ENCODE results near the gene LRRC52.

DNA sequence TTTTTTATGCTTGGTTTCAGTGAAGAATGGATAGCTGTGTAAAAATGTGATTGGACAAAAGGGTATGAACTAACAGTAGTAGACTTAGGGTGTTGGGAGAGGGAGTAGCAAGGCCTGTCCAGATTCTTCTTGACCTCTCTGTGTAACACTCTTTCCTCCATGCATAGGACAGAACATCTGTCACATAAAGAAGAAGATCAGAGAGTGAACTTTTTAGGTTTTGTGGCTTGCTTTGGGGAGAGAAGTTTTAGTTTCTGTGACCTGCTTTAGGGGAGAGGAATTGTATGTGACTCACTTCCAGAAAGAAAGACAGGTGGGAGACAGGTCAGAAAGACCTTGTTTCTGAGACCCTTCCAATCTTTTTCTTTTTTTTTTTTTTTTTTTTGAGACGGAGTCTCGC is 27.3 kb upstream of the LRRC52 start:
- TF ChIP-seq, protein P1, sequence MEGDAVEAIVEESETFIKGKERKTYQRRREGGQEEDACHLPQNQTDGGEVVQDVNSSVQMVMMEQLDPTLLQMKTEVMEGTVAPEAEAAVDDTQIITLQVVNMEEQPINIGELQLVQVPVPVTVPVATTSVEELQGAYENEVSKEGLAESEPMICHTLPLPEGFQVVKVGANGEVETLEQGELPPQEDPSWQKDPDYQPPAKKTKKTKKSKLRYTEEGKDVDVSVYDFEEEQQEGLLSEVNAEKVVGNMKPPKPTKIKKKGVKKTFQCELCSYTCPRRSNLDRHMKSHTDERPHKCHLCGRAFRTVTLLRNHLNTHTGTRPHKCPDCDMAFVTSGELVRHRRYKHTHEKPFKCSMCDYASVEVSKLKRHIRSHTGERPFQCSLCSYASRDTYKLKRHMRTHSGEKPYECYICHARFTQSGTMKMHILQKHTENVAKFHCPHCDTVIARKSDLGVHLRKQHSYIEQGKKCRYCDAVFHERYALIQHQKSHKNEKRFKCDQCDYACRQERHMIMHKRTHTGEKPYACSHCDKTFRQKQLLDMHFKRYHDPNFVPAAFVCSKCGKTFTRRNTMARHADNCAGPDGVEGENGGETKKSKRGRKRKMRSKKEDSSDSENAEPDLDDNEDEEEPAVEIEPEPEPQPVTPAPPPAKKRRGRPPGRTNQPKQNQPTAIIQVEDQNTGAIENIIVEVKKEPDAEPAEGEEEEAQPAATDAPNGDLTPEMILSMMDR (IDR thresholded peaks at IDR 0.05; ENCODE audit: low read length) = no peak
- no peak for TF ChIP-seq EZH2 (IDR thresholded peaks at IDR 0.05; ENCODE audit: borderline replicate concordance, low read length)

Measured in OCI-LY1 (cell line).